ENCODE results near the gene PRR30.

DNA sequence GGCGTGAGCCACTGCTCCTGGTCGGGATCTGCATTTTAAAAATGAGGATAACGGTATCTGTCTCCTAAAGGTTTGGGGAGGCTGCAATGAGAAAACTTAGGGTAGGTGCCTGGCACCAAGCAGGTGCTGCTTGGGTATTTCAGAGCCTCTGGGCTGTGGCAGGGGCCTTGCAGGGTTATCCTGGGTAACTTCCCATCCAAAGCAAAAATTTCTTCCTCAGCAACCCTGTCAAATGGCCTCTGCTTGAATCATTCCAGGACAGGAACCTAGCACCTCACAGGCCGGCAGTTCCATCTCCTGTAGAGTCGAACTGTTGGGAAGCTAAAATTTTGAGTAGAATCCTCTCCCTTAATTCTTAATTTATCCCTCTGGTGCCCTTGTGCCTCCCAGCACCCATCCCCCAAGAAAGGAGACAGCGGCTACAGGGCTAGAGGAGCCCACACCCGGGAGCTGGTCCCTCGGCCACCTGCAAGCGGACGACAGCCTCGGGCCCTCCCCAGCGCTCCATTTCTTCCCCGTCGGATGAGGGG, 21.1 kb downstream of the PRR30 start:
- TF ChIP-seq, protein P1, sequence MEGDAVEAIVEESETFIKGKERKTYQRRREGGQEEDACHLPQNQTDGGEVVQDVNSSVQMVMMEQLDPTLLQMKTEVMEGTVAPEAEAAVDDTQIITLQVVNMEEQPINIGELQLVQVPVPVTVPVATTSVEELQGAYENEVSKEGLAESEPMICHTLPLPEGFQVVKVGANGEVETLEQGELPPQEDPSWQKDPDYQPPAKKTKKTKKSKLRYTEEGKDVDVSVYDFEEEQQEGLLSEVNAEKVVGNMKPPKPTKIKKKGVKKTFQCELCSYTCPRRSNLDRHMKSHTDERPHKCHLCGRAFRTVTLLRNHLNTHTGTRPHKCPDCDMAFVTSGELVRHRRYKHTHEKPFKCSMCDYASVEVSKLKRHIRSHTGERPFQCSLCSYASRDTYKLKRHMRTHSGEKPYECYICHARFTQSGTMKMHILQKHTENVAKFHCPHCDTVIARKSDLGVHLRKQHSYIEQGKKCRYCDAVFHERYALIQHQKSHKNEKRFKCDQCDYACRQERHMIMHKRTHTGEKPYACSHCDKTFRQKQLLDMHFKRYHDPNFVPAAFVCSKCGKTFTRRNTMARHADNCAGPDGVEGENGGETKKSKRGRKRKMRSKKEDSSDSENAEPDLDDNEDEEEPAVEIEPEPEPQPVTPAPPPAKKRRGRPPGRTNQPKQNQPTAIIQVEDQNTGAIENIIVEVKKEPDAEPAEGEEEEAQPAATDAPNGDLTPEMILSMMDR (IDR thresholded peaks at IDR 0.05), result no peak
- TF ChIP-seq POLR2A (IDR thresholded peaks at IDR 0.05), result no peak
